AG20443 (cell line): ENCODE measurements around the gene GAGE13.
"Not testable (repeated sequence)": the region's sequence is repeated elsewhere in the genome, so short reads cannot be mapped to it uniquely, and the experiment has no call there.

Experiments used
- DNase-seq: peaks from one replicate; pipeline ENCODE4 v3.0.0; 2012; ENCODE audit warnings: low spot score, mixed read lengths

The GAGE13 gene

GRCh38 chrX:49331841-49332240 is 459 bp downstream of the GAGE13 start:
- not testable (repeated sequence) for DNase-seq

GRCh38 chrX:49341449-49341848 is 10.1 kb downstream of the GAGE13 start:
- DNase-seq = not testable (repeated sequence)

DNA sequence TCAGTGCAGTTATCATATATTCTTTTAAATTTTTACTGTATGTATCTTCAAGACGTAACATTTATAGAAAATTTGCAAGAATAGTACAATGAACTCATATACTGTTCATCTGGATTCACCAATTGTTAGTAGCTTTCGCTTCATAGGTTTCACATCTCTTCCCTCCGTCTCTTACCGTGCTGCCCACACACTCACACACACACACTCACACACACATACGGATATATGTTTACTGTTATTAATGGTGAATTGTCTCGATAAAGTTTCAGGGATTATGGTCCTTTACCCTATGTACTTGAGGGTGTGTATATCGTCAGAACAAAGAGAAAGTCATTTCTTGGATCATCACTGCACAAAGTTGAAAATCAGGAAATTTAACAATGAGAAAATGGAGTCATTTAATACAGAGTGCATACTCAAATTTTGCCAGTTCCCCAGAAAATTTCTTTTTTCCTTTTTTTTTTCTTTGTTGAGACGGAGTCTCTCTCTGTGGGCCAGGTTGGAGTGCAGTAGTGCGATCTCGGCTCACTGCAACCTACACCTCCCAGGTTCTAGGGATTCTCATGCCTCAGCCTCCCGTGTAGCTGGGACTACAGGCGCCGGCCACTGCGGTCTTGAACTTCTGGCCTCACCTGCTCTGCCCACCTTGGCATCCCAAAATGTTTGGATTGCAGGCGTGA is 13.3 kb downstream of the GAGE13 start:
- DNase-seq = not testable (repeated sequence)

DNA sequence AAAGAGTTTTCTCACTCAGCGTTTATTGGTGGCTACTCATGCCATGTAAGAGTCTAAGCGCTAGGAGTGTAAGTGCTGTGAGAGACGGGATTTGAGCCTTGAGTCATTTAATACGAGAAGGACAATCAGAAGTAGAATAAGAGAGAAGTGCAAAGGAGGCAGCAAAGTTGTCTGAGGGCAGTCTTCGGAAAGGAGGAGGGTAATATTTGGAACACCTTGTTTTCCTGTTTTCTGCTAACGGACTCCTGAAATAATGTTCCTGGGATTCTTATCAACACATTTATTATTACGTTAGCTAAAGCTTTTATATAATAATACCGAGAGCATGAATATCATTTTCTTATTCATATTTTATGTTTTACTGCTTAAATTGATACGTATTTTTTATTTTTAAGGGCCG is 14.0 kb downstream of the GAGE13 start:
- DNase-seq = not testable (repeated sequence)

DNA sequence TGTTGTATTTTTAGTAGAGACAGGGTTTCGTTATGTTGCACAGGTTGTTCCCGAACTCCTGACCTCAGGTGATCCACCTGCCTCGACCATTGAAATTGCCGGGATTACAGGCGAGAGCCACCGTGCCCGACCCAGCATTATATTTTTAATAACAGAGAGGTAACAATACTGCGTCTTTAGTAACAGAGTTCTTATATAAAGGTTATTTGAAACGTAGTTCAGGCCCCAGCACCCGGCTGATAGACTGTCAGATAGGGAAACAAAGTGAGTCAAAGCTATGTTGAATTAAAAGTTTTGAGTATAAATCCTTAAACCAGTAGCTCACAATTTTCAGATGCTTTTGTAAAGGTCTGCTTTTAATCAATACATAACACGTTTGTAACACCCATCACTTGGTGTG is 14.8 kb downstream of the GAGE13 start:
- DNase-seq = not testable (repeated sequence)
